Thyroid gland (tissue), 4 donors: ENCODE results near the gene GPRIN3.

Experiments used
- CTCF ChIP-seq, 6 experiments: fragments of 200-600 bp in 3 of 6; fragments of 450-650 bp in 3 of 6; sonication (generic) in 3 of 6; IDR thresholded peaks; one replicate each; pipeline ENCODE4 v1.5.1; 2016 to 2019; ENCODE audit warnings: antibody characterized with exemption in 6 of 6, mild to moderate bottlenecking in 2 of 6, inconsistent platforms in 1 of 6, moderate library complexity in 1 of 6
- POLR2A ChIP-seq, 2 donors: fragments of 450-650 bp; IDR thresholded peaks; one replicate each; pipeline ENCODE4 v1.6.1; 2017; ENCODE audit warnings: antibody characterized with exemption in 2 of 2, mild to moderate bottlenecking in 2 of 2, moderate library complexity in 1 of 2

GRCh38 chr4:89277412-89277811, 30.2 kb downstream of the GPRIN3 start:
- TF ChIP-seq CTCF (IDR thresholded peaks at IDR 0.05) (no peak), POLR2A (IDR thresholded peaks at IDR 0.05) (no peak)
